PC-3 (cell line): ENCODE results near the gene FERMT3.

Experiments
- EZH2 ChIP-seq: fragments of 300-600 bp; sonication (generic); IDR thresholded peaks from one replicate; pipeline ENCODE4 v1.6.1; 2017; ENCODE audit warnings: antibody characterized with exemption, mild to moderate bottlenecking, low read length; ENCODE audit not compliant: unreplicated experiment
- TF ChIP-seq, protein P1 (sequence below): fragments of 300-600 bp; sonication (generic); conservative IDR thresholded peaks from 2 replicates; pipeline ENCODE4 v1.5.1; 2017; ENCODE audit warnings: antibody characterized with exemption, low read depth, mild to moderate bottlenecking, low read length

DNA sequence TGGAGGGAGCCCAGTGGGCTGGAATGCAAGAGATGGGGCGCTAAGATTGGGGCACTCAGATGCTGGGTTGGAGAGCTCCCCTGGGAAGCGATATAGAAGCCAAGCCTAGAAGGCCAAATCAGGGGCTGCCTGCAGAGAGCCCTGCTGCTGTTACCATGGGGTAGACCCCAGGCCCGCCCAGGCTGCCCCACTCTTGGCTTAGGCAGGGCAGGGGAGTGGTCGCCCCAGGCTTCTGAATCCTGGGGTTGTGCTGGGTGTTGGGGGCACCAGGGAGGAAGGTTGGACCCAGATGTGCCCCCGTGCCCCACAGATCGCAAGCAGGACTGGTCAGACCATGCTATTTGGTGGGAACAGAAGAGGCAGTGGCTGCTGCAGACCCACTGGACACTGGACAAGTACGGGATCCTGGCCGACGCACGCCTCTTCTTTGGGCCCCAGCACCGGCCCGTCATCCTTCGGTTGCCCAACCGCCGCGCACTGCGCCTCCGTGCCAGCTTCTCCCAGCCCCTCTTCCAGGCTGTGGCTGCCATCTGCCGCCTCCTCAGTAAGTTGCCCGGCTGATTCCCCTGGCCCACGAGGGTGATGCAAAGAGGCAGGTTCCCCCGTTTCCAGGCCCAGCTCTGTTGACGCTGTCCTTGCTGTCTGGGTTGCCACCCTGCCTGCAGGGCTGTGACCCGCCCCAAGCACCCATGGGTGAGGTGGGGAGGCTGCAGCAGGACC, 3.9 kb downstream of the FERMT3 start:
- TF ChIP-seq, protein P1, sequence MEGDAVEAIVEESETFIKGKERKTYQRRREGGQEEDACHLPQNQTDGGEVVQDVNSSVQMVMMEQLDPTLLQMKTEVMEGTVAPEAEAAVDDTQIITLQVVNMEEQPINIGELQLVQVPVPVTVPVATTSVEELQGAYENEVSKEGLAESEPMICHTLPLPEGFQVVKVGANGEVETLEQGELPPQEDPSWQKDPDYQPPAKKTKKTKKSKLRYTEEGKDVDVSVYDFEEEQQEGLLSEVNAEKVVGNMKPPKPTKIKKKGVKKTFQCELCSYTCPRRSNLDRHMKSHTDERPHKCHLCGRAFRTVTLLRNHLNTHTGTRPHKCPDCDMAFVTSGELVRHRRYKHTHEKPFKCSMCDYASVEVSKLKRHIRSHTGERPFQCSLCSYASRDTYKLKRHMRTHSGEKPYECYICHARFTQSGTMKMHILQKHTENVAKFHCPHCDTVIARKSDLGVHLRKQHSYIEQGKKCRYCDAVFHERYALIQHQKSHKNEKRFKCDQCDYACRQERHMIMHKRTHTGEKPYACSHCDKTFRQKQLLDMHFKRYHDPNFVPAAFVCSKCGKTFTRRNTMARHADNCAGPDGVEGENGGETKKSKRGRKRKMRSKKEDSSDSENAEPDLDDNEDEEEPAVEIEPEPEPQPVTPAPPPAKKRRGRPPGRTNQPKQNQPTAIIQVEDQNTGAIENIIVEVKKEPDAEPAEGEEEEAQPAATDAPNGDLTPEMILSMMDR = no peak
- TF ChIP-seq EZH2 = no peak
